CD4-positive, alpha-beta T cell treated with Interleukin-15 for 1 hour (primary cell): ENCODE data around the gene PIK3R1.
"Not testable (repeated sequence)": the region's sequence is repeated elsewhere in the genome, so short reads cannot be mapped to it uniquely, and the experiment has no call there.

Source experiments
- DNase-seq: peaks from one replicate; pipeline ENCODE4 v3.0.0-alpha.2; 2020

Gene PIK3R1

DNA sequence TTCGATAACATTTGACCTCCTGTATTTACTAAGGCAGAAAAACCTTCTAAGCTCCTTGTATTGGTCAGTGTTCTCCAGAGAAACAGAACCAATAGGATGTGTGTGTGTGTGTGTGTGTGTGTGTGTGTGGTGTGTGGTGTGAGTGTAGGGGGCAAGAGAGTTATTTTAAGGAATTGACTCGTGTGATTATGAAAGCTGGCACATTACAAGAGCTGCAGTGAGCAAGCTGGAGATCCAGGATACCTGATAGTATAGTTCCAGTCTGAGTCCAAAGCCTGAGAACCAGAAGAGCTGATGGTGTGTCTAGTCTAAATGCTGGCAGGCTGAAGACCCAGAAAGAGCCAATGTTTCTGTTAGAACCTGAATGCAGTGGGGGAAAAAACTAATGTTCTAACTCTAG lies 21.2 kb upstream of the PIK3R1 start:
- no peak for DNase-seq

- DNase-seq, result no peak
These were observed 20.4 kb upstream of the PIK3R1 start for GRCh38 chr5:68195137-68195536.

DNA sequence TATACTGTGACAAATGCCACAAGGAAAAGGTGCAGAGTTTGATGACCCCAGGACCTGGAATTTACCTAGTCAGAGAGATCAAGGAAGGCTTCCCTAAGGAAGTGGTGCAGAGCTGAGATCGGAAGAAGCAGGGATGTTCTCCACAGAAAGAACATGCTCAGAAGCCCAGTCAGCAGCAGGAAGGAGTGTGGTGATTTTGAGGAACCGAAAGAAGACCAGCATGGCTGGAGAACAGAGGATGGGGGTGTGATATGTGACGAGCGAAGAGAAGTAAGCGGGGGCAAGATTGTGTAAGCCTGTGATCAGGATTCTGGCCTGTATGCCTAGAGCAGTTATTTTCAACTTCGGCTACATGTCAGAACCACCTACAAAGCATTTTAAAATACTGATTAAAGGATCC lies 18.7 kb upstream of the PIK3R1 start:
- peak; percentile 67 for DNase-seq

DNA sequence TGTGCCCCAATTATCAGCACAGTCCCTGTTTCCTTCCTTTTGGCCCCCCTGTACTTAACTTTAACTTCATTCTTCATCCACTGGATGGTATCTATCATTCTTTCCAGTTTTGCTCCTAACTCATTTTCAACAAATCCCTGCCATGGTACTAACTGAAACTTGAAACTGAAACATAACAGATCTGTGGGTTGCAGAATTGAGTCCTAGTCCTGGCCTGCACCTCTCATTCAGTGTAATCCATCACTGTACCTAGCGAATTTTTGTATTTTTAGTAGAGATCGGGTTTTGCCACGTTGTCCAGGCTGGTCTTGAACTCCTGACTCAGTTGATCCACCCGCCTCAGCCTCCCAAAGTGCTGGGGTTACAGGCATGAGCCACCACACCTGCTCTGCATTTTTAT lies 15.3 kb upstream of the PIK3R1 start:
- no peak for DNase-seq

DNA sequence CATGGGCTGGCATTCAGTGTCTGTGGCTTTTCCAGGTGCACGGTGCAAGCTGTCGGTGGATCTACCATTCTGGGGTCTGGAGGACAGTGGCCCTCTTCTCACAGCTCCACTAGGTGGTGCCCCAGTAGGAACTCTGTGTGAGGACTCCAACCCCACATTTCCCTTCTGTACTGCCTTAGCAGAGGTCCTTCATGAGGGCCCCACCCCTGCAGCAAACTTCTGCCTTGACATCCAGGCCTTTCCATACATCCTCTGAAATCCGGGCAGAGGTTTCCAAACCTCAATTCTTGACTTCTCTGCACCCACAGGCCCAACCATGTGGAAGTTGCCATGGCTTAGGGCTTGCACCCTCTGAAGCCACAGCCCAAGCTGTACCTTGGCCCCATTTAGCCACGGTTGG lies 4.9 kb upstream of the PIK3R1 start:
- DNase-seq, result not testable (repeated sequence)

DNA sequence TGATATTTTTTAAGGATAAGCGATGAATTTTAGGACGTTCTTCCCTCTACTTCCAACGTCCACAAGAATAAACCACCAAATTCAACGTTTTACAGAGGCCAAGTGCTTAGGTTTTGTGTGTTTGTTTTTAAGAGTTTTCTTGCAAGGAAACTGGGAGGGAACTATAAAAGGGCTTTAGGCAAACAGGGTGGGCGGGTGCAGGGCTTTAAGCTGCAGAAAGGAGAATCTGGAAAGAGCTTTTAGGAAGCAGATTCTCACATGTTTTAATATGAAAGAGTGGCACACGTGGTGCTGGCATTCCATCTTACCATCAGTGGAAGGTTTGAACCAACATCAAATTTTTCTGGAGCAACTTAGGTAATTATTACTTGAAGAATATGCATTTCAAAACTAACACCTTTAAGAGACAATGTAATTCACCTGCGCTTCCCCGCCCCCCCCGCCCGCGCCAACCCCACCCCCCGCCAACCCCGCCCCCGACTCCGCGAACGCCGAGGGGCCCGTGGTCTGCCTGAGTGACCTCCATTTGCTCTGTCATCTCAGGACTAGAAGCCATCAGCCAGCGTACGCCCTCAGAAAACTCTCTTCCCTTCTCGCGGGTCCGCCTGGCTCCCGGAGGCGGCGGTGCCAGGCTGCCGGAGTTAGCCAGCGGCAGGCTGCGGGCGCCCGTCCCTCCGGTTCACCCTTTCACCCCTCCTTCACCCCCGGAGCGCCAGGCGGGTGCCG lies 911 bp upstream of the PIK3R1 start:
- DNase-seq, result no peak

DNA sequence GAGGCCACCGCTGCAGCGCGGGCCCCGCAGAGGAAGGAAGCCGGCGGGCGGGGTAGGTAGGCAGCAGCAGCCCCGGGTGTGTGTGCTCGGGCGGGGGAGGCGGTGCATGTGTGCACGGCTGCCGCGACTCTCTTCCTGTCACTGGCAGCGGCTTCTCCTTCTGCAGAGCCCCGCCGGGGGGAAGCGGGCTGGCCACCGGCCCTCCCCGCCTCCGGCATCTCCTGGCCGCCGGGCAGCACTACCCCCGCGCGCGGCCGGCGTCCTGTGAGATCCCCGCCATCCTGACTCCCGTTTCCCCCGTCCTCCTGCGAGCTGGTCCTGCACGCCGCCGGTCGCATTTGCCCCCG lies 315 bp downstream of the PIK3R1 start:
- no peak for DNase-seq

GRCh38 chr5:68216245-68217046 lies 890 bp downstream of the PIK3R1 start:
- DNase-seq, result peak; percentile 45

DNA sequence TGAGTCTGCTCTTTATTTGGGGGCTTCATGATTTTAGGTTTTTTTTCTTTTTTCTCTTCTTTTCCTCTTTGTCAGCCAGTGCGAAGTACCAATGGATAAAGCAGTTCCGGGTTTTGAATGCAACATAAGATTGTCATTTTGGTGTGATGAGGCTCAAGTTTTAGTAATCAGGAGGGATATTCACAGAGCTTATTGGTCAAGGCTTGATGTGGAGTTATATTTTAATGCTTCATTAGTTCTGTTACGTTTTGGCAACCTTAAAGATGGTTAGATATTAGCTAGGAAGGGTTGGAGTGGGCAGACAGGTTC lies 1.4 kb downstream of the PIK3R1 start:
- no peak for DNase-seq

- DNase-seq, result no peak
These were observed 2.0 kb downstream of the PIK3R1 start for GRCh38 chr5:68217528-68217927.

DNA sequence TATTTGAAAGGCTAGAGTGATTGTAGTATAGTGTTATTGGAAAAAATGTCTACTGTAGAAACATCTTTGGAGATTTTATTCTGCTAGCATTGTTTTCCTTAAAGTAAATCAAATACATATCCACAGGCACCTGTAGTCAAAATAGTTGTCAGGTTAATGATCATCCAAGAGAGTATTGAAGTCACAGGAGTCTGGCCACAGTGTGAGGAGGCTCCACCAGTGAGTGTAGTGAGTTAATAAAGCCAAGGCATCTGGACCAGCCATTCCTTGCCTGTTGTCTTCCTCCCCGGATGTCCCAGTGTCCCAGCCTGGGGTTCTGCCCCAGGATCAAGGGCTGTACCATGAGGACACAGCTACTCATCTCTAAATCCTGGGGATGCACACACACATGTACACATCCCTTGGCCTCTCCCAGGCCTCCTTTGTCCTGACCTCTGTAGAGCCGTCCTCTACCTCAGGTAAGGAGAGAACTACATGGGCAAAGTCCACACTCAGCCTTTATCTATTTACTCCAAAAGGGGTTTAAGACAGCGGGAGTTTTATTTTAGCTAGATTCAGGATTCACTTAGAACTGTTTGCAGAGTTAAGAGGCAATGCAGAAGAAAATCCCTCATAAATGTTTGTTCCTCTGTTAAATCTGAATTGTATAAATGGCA lies 3.7 kb downstream of the PIK3R1 start:
- DNase-seq, result no peak

- no peak for DNase-seq
These were observed 4.7 kb downstream of the PIK3R1 start for GRCh38 chr5:68220260-68220659.

DNA sequence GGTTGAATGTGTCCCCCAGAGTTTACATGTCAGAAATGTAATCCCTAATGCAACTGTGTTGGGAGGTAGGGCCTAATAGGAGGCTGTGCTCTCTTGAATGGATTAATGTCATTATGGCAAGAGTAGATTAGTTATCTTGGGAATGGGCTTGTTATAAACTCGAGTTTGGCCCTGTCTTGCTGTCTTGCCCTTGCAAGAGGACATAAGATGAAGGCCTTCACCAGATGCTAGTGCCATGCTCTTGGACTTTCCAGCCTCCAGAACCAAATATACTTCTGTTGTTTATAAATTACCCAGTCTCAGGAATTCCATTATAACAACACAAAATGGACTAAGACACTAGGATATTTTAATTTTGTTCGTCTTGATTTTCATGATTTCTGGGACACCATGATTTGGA lies 5.4 kb downstream of the PIK3R1 start:
- no peak for DNase-seq

GRCh38 chr5:68221488-68221887 lies 5.9 kb downstream of the PIK3R1 start:
- no peak for DNase-seq

DNA sequence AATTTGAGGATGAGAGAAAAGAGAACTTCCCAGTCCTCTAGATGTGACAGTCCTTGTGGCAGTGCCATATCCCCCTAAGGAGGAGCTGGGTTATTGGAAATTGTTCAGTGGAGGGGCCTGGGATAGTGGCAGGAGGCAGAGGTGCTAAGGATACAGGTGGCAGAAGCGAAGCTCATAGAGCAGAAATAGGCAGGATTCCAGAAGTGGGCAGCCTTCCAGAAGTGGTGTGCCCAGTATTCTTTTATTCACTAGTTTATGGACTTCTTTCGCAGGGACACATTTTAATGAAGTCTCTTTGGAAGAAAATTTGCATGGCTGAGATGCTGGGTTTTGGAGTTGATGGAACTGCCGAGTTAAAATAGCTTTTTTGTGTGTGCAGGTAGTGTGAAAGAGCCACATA lies 6.8 kb downstream of the PIK3R1 start:
- no peak for DNase-seq

DNA sequence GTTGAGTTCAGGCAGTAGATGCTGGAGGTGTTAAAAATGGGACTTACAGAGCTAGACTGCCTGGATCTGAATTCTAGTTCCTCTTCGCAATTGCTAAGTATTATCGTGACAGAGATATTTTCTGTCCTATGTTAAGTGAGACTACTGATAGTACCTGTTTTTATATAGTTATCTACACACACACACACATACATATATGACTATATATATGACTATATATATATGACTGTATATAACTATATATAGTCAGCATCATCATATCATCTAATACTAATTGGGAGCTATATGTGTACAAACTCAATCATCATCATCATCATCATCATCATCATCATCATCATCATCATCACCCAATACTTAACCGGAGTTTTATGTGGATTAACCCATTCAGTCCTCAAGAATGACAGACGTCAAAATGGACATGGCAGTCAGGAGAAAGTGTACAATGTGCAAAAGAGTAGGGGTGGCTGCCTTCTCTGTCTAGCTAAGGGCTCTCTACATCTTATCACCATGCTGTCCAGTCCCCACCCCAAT lies 7.3 kb downstream of the PIK3R1 start:
- no peak for DNase-seq

DNA sequence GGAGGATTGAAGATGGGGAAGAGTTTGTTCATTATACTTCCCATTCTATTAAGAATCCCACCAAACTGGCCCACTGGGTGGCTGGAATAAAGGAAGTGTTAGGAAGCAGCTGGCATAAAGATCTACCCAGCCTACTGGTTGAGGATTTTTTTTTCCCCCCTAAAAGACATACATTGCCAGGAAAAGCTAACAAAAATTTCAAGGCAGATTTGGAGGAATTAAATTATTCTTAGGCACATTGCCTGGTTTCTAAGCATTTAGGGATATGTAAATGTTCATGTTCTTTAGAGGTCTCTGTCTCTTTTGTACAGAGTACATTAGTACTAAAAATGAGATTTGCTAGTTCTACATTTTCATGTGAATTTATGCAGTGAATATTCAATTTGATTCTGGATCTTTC lies 8.3 kb downstream of the PIK3R1 start:
- no peak for DNase-seq

DNA sequence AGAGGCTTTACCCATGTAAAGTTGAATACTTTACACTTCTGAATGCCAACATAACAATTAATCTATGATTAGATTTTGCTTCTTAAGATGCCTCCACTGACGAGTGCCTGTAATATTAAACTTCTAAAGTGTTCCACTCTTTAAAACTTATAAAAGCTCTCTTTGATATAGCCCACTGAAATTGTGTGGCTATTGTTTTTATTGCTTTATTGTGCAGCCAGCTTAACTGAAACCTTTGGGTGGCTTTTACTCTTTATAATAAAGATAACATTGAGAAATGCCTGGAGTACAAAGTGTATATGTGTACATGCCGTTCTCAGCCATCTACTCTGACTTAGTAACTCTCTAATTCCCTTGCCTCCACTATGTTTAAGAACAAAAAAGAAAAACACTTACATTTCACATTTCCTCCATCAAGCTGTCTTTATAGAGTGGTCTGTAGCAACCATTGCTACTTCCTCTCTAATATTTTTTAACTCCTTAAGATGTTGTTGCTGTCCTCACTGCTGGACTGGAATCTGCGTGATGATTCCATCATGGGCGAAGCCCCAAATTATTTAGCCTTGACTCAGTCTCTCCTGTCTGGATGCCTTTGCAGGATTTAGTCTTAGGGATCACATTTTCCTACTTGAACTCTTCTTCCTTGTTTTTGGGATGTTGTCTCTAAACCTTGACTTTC lies 9.1 kb downstream of the PIK3R1 start:
- DNase-seq, result no peak

- peak; percentile 24 for DNase-seq
These were observed 9.8 kb downstream of the PIK3R1 start for GRCh38 chr5:68225188-68225910.

GRCh38 chr5:68225911-68226545 lies 10.5 kb downstream of the PIK3R1 start:
- no peak for DNase-seq

DNA sequence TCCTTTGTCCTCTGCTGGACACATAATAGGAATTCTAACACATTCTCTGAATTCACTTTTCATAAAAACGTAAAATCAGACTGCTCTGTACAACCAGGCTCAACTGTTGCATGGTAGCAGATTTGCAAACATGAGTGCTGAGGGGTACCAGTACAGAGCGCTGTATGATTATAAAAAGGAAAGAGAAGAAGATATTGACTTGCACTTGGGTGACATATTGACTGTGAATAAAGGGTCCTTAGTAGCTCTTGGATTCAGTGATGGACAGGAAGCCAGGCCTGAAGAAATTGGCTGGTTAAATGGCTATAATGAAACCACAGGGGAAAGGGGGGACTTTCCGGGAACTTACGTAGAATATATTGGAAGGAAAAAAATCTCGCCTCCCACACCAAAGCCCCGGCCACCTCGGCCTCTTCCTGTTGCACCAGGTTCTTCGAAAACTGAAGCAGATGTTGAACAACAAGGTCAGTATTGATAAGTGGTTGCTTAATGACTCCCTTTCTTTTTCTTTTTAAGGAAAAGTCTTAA lies 11.1 kb downstream of the PIK3R1 start:
- DNase-seq, result no peak
